GF-D8 (cell line): ENCODE data around the gene KIRREL3.

Experiments used
- DNase-seq: peaks from one replicate; lab custom pipeline; 2025; lab: John Stamatoyannopoulos, UW

KIRREL3 gene

GRCh38 chr11:126529037-126529436 is 471.5 kb downstream of the KIRREL3 start:
- DNase-seq: no peak

- no peak for DNase-seq
These were observed 472.5 kb downstream of the KIRREL3 start for GRCh38 chr11:126528075-126528474.

GRCh38 chr11:126527651-126528050 is 472.9 kb downstream of the KIRREL3 start:
- DNase-seq: no peak

- no peak for DNase-seq
These were observed 474.1 kb downstream of the KIRREL3 start for GRCh38 chr11:126526471-126526870.

GRCh38 chr11:126525702-126526101 is 474.9 kb downstream of the KIRREL3 start:
- no peak for DNase-seq

- no peak for DNase-seq
These were observed 475.4 kb downstream of the KIRREL3 start for GRCh38 chr11:126525216-126525615.

GRCh38 chr11:126523441-126524205 is 476.9 kb downstream of the KIRREL3 start:
- no peak for DNase-seq

- no peak for DNase-seq
These were observed 478.0 kb downstream of the KIRREL3 start for GRCh38 chr11:126522606-126523005.

- no peak for DNase-seq
These were observed 478.4 kb downstream of the KIRREL3 start for GRCh38 chr11:126522152-126522551.

- DNase-seq: no peak
These were observed 479.4 kb downstream of the KIRREL3 start for GRCh38 chr11:126521196-126521595.

- DNase-seq: no peak
These were observed 480.5 kb downstream of the KIRREL3 start for GRCh38 chr11:126519764-126520734.

GRCh38 chr11:126518972-126519690 is 481.4 kb downstream of the KIRREL3 start:
- DNase-seq: no peak

- DNase-seq: no peak
These were observed 482.2 kb downstream of the KIRREL3 start for GRCh38 chr11:126518071-126518971.

- DNase-seq: no peak
These were observed 485.1 kb downstream of the KIRREL3 start for GRCh38 chr11:126515501-126515900.

- no peak for DNase-seq
These were observed 486.4 kb downstream of the KIRREL3 start for GRCh38 chr11:126514061-126514693.

- no peak for DNase-seq
These were observed 487.5 kb downstream of the KIRREL3 start for GRCh38 chr11:126512741-126513715.

- DNase-seq: no peak
These were observed 488.3 kb downstream of the KIRREL3 start for GRCh38 chr11:126512251-126512650.

- no peak for DNase-seq
These were observed 489.0 kb downstream of the KIRREL3 start for GRCh38 chr11:126511475-126512115.
